ENCODE results near the gene TFPT.

DNA sequence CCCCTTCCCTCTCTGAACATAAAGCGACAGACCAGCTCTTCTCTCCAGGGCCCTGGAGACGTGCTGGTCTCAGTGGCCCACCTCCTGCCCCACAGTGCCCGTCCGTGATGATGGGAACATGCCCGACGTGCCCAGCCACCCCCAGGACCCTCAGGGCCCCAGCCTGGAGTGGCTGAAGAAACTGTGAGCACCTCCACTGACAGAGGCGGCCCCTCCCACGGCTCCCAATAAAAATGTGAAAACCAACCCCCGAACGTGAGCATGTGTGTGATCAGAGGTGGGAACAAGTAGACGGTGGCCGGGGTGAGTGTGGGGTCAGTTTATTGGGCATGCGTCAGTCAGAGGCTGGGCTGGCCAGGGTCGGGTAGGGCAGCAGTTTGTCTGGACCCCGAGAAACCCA lies 8.7 kb downstream of the TFPT start:
- TF ChIP-seq, protein P1, sequence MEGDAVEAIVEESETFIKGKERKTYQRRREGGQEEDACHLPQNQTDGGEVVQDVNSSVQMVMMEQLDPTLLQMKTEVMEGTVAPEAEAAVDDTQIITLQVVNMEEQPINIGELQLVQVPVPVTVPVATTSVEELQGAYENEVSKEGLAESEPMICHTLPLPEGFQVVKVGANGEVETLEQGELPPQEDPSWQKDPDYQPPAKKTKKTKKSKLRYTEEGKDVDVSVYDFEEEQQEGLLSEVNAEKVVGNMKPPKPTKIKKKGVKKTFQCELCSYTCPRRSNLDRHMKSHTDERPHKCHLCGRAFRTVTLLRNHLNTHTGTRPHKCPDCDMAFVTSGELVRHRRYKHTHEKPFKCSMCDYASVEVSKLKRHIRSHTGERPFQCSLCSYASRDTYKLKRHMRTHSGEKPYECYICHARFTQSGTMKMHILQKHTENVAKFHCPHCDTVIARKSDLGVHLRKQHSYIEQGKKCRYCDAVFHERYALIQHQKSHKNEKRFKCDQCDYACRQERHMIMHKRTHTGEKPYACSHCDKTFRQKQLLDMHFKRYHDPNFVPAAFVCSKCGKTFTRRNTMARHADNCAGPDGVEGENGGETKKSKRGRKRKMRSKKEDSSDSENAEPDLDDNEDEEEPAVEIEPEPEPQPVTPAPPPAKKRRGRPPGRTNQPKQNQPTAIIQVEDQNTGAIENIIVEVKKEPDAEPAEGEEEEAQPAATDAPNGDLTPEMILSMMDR (IDR thresholded peaks at IDR 0.05): no peak
- TF ChIP-seq POLR2A (IDR thresholded peaks at IDR 0.05; ENCODE audit: low read depth): no peak

All from esophagus muscularis mucosa (tissue), 3 donors.